Adrenal gland (tissue), 5 donors: ENCODE results near the gene WDR20.

Experiments
- POLR2A ChIP-seq, 2 donors: fragments of 450-650 bp; IDR thresholded peaks; one replicate each; pipeline ENCODE4 v1.6.1; 2017; ENCODE audit warnings: antibody characterized with exemption in 2 of 2, mild to moderate bottlenecking in 2 of 2, moderate library complexity in 1 of 2
- TF ChIP-seq, protein P1 (sequence below), 6 experiments: fragments of 450-650 bp in 4 of 6; fragments of 200-600 bp in 2 of 6; sonication (generic) in 1 of 6; IDR thresholded peaks; 1 replicate in 5 of 6; 2 replicates in 1 of 6; pipeline versions ENCODE4 v1.5.1 to v1.8.0; 2016 to 2021; ENCODE audit warnings: antibody characterized with exemption in 6 of 6, mild to moderate bottlenecking in 2 of 6, moderate library complexity in 1 of 6
- donor health status: DM: no; HTN: no; CAD: no.

DNA sequence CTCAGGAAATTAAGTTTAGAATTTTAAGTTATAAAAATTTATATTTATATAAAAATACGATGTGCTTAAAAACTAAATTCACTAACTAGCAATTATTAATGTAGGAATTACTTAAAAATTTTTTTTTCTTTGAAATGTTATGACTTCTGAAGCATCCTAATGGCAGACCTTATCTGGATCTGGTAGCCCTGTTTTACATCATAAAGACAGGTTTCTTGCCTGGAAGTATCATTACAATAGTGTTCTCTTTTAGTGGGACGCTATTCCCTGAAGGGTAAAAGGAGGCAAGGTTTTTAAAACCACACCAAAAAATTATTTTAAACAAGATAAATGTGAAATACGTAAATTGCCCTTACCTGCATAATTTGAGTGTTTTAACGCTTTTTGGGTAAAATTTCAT is 2.1 kb downstream of the WDR20 start:
- TF ChIP-seq, protein P1, sequence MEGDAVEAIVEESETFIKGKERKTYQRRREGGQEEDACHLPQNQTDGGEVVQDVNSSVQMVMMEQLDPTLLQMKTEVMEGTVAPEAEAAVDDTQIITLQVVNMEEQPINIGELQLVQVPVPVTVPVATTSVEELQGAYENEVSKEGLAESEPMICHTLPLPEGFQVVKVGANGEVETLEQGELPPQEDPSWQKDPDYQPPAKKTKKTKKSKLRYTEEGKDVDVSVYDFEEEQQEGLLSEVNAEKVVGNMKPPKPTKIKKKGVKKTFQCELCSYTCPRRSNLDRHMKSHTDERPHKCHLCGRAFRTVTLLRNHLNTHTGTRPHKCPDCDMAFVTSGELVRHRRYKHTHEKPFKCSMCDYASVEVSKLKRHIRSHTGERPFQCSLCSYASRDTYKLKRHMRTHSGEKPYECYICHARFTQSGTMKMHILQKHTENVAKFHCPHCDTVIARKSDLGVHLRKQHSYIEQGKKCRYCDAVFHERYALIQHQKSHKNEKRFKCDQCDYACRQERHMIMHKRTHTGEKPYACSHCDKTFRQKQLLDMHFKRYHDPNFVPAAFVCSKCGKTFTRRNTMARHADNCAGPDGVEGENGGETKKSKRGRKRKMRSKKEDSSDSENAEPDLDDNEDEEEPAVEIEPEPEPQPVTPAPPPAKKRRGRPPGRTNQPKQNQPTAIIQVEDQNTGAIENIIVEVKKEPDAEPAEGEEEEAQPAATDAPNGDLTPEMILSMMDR (IDR thresholded peaks at IDR 0.05) = no peak
- TF ChIP-seq POLR2A (IDR thresholded peaks at IDR 0.05) = no peak
